Cerebellar nuclear complex (tissue), 1 donor: Measurements from ENCODE around the gene LRR1.
"Not testable (repeated sequence)": the region's sequence is repeated elsewhere in the genome, so short reads cannot be mapped to it uniquely, and the experiment has no call there.

ENCODE experiments used
- DNase-seq, 2 experiments: peaks; one replicate each; lab custom pipeline; 2025; lab: John Stamatoyannopoulos, UW

The LRR1 gene

DNA sequence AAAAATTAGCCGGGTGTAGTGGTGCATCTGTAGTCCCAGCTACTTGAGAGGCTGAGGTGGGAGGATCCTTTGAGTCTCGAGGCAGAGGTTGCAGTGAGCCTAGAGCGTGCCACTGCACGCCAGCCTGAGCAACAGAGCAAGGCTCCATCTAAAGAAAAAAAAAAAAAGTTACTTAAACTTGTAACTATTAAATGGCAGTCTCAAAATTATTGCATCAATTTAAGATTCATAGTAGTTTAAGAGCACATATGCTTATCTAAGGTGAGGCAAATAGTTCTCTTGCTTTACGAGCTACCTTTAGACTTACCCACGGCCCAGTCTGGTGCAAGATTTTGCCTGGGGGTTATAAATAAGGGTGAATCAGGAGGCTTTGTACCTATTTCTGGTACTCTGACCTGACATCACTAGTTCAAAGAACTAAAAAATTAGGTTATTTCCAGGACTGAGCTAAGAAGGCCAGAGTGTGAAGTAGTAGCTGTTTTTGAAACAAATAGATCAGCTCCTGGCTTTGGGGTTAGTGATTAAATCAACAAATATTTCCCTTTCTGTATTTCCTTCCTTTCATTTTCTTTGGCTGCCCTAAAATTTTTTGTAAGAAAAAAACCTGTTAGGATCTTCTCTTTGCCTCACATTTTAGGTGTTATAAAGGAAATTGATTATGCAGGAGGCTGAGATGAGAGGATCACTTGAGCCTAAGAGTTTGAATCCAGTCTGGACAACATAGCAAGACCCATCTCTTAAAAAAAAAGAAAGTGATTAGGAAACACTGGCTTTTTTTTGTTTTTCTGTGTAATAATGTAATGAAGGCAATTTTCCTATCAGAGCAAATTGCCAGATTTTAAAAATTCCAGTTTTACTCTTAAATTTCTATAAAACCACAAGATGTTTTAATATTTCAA, 25.4 kb downstream of the LRR1 start:
- DNase-seq = no peak

DNA sequence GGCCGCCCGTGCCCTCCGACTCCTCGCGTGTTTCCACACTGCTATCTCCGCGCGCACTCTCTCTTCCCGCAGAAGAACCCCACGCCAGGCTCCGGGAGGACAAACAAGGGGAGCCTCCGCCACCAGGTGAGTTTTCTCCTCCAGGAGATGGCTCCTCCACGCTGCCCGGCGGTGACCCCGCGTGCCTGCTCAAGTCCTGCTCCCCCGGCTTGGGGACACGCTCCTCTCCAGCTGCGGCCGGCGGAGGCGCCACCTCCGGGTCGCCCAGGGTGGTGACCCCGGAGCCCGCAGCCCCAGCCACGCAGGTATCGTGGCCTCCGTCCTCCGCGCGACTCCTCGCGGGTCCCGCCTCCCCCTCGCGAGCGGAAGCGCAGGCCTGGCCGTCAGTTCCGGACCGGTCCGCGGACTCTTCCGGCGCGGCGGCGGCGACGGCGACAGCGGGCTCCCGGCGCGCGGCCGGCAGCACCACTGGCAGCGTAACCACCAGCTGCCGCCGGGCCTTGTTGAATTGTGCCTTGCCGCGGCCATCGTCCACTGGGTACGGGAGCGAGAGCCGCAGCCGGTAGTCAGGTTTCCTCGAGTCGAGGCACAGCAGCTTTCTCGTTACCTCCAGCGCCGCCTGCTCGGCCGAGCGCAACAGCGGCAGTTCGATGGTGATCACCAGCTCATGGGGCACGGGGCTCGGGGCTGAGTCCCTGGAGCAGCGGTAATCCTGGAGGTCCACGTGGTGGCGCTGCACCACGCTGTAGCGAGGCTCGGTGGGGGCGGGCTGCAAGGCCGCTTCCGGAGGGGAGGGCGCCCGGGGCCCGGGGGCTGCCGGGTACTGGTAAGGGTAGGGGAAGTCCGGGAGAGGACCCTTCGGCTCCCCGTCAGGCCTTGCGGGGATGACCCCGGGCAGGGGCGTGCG, 35.2 kb downstream of the LRR1 start:
- DNase-seq = peak; percentile 40 to 44

DNA sequence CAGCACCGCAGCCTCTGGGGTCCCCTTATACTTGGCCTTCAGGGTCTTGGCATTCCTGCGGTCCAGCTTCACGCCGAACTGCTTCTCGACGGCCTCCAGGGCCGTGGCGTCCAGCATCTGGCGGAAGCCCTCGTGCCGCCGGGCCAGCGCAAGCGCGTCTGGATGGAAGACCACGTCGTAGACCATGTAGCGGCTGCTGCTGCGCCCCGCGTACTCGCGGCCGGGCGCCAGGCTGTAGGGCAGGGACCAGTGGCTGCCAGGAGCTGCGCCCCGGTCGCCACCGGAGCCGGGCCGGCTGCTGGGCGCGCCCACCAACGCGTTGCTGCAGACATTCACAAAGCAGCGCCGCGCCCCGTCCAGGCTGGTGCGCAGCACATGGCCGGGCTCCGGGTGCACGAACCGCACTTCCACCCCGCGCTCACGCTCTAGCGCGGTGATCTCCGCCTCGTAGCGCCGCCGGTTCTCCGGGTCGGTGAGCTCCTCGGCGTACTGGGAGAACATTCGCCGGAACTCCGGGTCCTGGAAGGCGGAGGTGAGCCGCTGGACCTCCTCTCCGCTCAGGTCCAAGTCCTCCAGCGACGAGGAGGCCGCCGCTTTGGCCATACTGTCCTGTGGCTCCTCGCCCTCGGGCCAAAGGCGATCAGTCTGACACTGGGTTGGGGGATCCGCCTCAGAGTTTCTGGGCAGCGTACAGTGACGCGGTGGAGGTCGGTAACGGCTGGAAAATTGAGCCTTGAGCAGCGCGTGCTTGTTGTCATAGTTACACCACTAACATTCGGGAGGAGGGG, 36.0 kb downstream of the LRR1 start, which contains the start of gene DNAAF2:
TSS of gene DNAAF2 (minus strand) at position 698 of the 788 bp plus-strand sequence. CDS start at position 603, 95 bp downstream.
- no peak for DNase-seq

DNA sequence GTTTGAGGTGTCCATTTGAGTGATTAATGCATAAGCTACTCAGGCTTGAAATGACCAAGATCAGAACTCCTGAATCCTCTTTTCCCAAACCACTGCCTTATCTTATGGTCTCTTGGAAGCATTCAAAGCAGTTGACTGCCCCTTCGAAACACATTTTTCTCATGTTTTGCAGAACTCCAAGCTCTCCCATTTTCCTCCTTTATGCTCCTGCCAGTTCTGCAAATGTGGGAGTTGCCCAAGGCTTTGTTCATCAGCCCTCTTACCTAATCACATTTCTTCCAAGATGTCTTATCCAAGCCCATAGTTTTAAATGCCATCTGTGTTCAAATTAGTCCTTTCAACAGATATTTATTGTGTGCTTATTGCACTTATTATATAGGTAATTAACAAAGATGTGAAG, 38.1 kb downstream of the LRR1 start:
- no peak for DNase-seq

DNA sequence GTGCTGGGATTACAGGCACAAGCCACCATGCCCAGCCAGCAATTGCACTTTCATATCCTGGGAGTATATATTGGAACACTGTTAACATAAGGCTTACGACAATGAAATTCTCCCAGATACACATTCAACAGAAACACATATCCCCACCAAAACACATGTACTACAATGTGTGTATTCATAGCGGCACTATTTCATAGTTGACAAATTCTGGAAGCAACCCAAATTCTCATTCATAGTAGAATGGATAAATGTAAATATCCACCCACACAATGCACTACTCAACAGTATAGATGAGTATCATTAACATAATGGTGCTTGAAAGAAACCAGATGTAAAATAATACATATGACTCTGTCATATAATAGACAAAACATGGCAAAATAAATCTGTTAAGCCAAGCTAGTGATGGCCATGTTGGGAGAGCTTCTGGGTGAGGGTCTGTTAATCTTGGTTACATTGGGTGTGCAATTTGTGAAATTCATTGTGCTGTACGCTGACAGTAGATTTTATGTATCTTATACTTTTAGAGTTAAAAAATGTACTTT, 38.9 kb downstream of the LRR1 start:
- DNase-seq = no peak

DNA sequence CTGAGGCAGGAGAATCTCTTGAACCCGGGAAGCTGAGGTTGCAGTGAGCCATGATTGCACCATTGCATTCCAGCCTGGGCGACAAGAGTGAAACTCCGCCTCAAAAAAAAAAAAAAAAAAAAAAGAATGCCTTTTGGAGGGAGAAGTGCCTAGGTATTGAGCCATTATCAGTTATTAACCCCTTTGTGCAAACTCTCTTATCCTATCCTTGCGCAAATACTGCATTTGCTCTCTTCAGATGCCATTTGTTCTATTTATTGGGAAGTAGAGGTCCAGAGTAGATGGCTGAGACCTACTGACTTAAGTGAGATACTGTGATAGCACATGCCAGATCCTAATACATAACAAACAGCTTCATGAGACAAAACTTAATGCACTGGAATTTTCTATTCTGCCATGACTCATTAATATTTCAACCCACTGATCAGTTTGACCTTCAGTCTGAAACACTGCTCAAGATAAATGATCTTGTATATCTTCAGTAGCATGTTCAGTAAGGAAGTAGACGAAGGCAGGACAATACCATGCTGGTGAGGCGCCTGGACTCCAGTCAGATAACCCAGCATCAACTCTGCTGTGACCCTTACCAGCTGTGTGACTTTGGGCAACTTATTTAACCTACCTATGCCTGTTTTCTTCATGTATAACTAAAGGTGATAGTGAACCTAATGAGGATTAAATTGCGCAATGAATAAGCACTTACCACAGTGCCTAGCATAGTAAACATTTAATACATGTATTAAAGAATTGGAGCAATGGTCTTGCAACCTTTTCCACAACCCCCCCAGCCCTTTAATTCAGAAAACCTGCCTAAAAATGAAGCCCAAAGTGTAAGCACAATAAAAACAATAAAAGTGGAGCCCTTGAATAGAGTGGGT, 42.0 kb downstream of the LRR1 start:
- DNase-seq = no peak

DNA sequence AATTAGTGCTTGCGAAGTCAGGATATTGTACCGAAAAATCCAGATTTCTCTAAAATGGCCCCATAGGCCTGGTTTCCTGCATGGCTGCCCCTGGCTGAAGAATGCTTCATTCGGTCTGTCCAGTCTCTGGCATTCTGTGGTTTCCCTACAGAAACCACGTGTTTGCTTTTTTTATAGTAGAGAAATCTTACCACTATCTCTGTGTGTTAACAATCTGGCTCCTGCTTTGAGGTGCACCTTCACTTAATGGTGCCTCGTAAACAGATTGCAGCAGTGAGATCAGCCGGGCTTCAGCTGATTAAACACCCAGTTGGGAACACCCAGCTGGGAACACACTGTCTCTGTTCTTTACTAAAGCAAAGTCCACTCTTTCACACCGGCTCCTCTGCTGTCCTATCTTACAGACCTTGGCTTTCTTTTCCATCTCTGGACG, 43.0 kb downstream of the LRR1 start:
- DNase-seq = no peak

DNA sequence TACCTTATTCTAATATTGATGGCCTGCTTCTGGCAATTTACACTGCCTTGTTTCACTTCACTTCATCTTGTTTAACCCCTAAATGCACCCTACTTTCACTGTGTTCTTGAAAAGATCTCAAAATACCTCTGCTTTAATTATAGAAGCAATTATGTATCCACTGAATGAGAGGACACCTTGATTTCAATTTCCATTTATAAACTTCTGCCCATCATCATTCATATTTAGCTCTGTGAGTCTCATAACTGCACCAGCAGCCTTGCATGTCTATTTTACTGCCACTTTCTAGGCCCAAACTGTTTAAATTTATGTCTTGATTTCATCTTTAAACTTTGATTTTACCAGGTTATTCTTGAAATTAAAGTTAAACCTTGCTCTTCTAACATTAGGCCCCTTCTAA, 43.4 kb downstream of the LRR1 start:
- no peak for DNase-seq

DNA sequence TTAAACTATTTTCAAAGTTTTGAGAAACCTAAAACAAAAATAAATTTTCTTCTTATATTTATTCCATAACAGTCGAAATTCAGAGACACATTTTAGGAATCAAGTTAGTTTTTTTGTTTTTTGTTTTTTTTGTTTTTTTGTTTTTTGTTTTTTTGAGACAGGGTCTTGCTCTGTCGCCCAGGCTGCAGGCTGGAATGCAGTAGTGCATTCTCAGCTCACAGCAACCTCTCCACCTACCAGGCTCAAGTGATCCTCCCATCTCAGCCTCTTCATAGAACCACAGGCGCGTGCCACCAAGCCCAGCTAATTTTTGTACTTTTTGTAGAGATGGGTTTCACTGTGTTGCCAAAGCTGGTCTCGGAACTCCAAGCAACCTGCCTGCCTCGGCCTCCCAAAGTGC, 54.8 kb downstream of the LRR1 start:
- DNase-seq = no peak

DNA sequence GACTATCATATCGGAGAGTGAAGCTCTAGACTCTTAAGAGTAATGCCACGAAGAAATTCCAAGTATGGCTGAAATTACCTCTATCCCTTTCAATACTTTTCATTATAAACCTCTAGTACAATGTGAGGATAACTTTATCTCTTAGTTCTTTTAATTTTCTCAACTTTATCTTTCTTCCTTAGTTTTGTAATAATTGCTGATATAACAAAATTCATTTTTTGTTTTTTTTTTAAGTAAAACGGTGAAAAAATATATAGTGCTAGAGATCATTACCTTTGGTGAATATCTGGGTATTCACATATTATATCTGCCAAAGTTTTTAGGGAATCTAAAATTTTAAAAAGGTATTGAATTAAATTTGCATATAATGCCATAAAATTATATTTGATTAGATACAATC, 55.8 kb downstream of the LRR1 start:
- no peak for DNase-seq

DNA sequence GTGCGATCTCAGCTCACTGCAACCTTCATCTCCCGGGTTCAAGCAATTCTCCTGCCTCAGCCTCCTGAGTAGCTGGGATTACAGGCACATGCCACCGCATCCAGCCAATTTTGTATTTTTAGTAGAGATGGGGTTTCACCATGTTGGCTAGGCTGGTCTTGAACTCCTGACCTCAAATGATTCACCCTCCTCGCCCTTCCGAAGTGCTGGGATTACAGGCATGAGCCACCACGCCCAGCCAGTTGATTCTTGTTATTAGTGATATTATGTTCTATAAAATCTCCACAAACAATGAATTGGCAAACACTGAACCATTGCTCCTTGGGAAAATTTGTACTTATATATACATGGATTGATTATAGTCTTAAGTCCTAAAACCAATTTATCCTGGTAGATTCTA, 58.8 kb downstream of the LRR1 start:
- DNase-seq = not testable (repeated sequence)

DNA sequence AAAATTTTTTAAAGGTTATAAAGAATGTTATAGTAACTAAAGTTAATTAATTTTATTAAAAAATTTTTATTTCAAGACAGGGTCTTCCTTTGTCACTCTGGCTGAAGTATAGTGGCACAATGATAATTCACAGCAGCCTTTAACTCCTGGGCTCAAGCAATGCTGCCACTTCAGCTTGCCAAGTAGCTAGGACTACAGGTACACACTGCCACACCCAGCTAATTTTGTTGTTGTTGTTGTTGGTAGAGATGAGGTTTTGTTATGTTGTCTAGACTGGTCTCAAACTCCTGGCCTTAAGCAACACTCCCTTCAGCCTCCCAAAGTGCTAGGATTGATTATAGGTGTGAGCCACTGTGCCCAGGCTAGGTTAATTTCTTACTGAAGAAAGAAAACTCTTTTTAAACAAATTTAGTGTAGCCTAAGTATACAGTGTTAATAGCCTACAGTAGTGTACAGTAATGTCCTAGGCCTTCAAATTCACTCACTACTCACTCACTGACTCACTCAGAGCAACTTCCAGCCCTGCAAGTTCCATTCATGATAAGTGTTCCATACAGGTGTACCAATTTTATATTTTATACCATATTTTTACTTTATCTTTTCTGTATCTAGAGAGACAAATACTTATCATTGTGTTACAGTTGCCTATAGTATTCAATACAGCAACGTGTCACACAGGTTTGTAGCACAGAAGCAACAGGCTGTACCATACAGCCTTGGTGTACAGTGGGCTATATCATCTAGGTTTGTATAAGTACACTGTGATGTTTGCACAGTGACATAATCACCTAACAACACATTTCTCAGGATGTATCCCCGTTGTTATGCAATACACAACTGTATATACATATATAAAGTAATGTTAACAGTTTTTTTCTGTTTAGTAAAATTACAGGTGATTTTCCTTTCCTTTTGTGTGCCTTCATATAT, 61.1 kb downstream of the LRR1 start:
- no peak for DNase-seq
